Stomach smooth muscle (tissue), 2 donors: ENCODE data around the gene SS18L1.

Source experiments
- H3K27ac ChIP-seq: one replicate; pipeline ENCODE4 v1.7.0; 2013; ENCODE audit warnings: mild to moderate bottlenecking, low read length, inconsistent platforms
- H3K27me3 ChIP-seq, 2 donors: one replicate each; pipeline ENCODE4 v1.7.0; 2013; ENCODE audit warnings: low read length in 2 of 2; ENCODE audit not compliant: insufficient read depth in 2 of 2, control insufficient read depth in 1 of 2
- H3K36me3 ChIP-seq, 2 donors: one replicate each; pipeline ENCODE4 v1.7.0; 2013; ENCODE audit warnings: low read length in 2 of 2; ENCODE audit not compliant: control insufficient read depth in 2 of 2, insufficient read depth in 2 of 2
- H3K4me1 ChIP-seq: one replicate; pipeline ENCODE4 v1.7.0; 2013; ENCODE audit warnings: low read length; ENCODE audit not compliant: control insufficient read depth, insufficient read depth
- H3K4me3 ChIP-seq, 2 donors: one replicate each; pipeline ENCODE4 v1.7.0; 2013; ENCODE audit warnings: low read length in 2 of 2
- H3K9ac ChIP-seq, 2 donors: one replicate each; pipeline ENCODE4 v1.7.0; 2013; ENCODE audit warnings: low read length in 2 of 2, mild to moderate bottlenecking in 1 of 2
- H3K9me3 ChIP-seq, 2 donors: one replicate each; pipeline ENCODE4 v1.7.0; 2013; ENCODE audit warnings: low read length in 2 of 2; ENCODE audit not compliant: control insufficient read depth in 2 of 2
- donor health status: healthy.
- donor health status: Pancreatic carcinoma.

Gene SS18L1

GRCh38 chr20:62132421-62132820, 11.1 kb upstream of the SS18L1 start:
- Histone ChIP-seq H3K27me3 (no peaks in the 10 kb centered on the region), H3K27ac (no peak overlapping the region), H3K36me3 (peaks cover 79 to 80% of the 10 kb centered on the region in 2 donors), H3K4me1 (peaks cover 9% of the 10 kb centered on the region), H3K9me3 (no peaks in the 10 kb centered on the region), H3K4me3 (no peak overlapping the region), H3K9ac (peak overlapping the region in 1 of 2 donors; percentile 12)

GRCh38 chr20:62133051-62133845, 10.3 kb upstream of the SS18L1 start:
- Histone ChIP-seq H3K4me3 (no peak overlapping the region), H3K36me3 (peaks cover 79 to 80% of the 10 kb centered on the region in 2 donors), H3K4me1 (peaks cover 9% of the 10 kb centered on the region)

GRCh38 chr20:62133864-62134263, 9.7 kb upstream of the SS18L1 start:
- H3K36me3 ChIP-seq, result peaks cover 77 to 81% of the 10 kb centered on the region in 2 donors
- H3K27ac ChIP-seq, result no peak overlapping the region
- no peak overlapping the region for H3K9ac ChIP-seq
- H3K9me3 ChIP-seq, result no peaks in the 10 kb centered on the region
- peaks cover 9% of the 10 kb centered on the region for H3K4me1 ChIP-seq
- H3K27me3 ChIP-seq, result no peaks in the 10 kb centered on the region
- H3K4me3 ChIP-seq, result no peak overlapping the region

More at GRCh38 chr20:62133051-62133845, 10.3 kb upstream of the SS18L1 start:
- Histone ChIP-seq H3K27me3 (no peaks in the 10 kb centered on the region), H3K27ac (peak overlapping the region; percentile 24), H3K9ac (no peak overlapping the region), H3K9me3 (no peaks in the 10 kb centered on the region)

- H3K36me3 ChIP-seq, result peaks cover 78 to 81% of the 10 kb centered on the region in 2 donors
- H3K27me3 ChIP-seq, result no peaks in the 10 kb centered on the region
- H3K4me3 ChIP-seq, result no peak overlapping the region
- no peaks in the 10 kb centered on the region for H3K9me3 ChIP-seq
- peaks cover 9% of the 10 kb centered on the region for H3K4me1 ChIP-seq
- H3K27ac ChIP-seq, result peak overlapping the region; percentile 31
- H3K9ac ChIP-seq, result no peak overlapping the region
Observed at GRCh38 chr20:62134735-62135231, 8.8 kb upstream of the SS18L1 start.

- H3K9ac ChIP-seq, result no peak overlapping the region
- peaks cover 73 to 79% of the 10 kb centered on the region in 2 donors for H3K36me3 ChIP-seq
- H3K27me3 ChIP-seq, result no peaks in the 10 kb centered on the region
- H3K4me1 ChIP-seq, result peaks cover 13% of the 10 kb centered on the region
- no peak overlapping the region for H3K4me3 ChIP-seq
- H3K9me3 ChIP-seq, result no peaks in the 10 kb centered on the region
- H3K27ac ChIP-seq, result no peak overlapping the region
Observed at GRCh38 chr20:62135573-62136266, 7.8 kb upstream of the SS18L1 start.

GRCh38 chr20:62136283-62137091, 7.1 kb upstream of the SS18L1 start:
- H3K9me3 ChIP-seq, result no peaks in the 10 kb centered on the region
- peaks cover 21% of the 10 kb centered on the region for H3K4me1 ChIP-seq
- no peak overlapping the region for H3K9ac ChIP-seq
- no peak overlapping the region for H3K27ac ChIP-seq
- no peaks in the 10 kb centered on the region for H3K27me3 ChIP-seq
- no peak overlapping the region for H3K4me3 ChIP-seq
- peaks cover 67 to 71% of the 10 kb centered on the region in 2 donors for H3K36me3 ChIP-seq

- H3K36me3 ChIP-seq, result peaks cover 61 to 65% of the 10 kb centered on the region in 2 donors
- peaks cover 26% of the 10 kb centered on the region for H3K4me1 ChIP-seq
- H3K27ac ChIP-seq, result no peak overlapping the region
Observed at GRCh38 chr20:62137092-62137384, 6.5 kb upstream of the SS18L1 start.

GRCh38 chr20:62137478-62138203, 5.9 kb upstream of the SS18L1 start:
- no peak overlapping the region for H3K27ac ChIP-seq
- no peaks in the 10 kb centered on the region for H3K9me3 ChIP-seq
- no peak overlapping the region for H3K9ac ChIP-seq
- H3K4me1 ChIP-seq, result peaks cover 29% of the 10 kb centered on the region
- no peak overlapping the region for H3K4me3 ChIP-seq
- peaks cover 55 to 60% of the 10 kb centered on the region in 2 donors for H3K36me3 ChIP-seq
- no peaks in the 10 kb centered on the region for H3K27me3 ChIP-seq

More at GRCh38 chr20:62137092-62137384, 6.5 kb upstream of the SS18L1 start:
- no peaks in the 10 kb centered on the region for H3K9me3 ChIP-seq
- no peak overlapping the region for H3K4me3 ChIP-seq
- no peaks in the 10 kb centered on the region for H3K27me3 ChIP-seq
- no peak overlapping the region for H3K9ac ChIP-seq

GRCh38 chr20:62138204-62138543, 5.4 kb upstream of the SS18L1 start:
- Histone ChIP-seq H3K4me1 (peaks cover 29% of the 10 kb centered on the region), H3K9ac (no peak overlapping the region), H3K27ac (no peak overlapping the region), H3K27me3 (no peaks in the 10 kb centered on the region), H3K4me3 (no peak overlapping the region), H3K36me3 (peaks cover 52 to 54% of the 10 kb centered on the region in 2 donors), H3K9me3 (no peaks in the 10 kb centered on the region)

GRCh38 chr20:62138912-62139311, 4.7 kb upstream of the SS18L1 start:
- Histone ChIP-seq H3K27ac (no peak overlapping the region), H3K9me3 (no peaks in the 10 kb centered on the region), H3K9ac (no peak overlapping the region), H3K4me3 (no peak overlapping the region), H3K4me1 (peaks cover 26% of the 10 kb centered on the region), H3K36me3 (peaks cover 47 to 49% of the 10 kb centered on the region in 2 donors), H3K27me3 (no peaks in the 10 kb centered on the region)
